Mammary epithelial cell (primary cell): ENCODE data around the gene ECM2.

Experiments
- EZH2 ChIP-seq: IDR thresholded peaks from 2 replicates; pipeline ENCODE4 v1.6.1; 2012; ENCODE audit warnings: low read length, inconsistent platforms, borderline replicate concordance
- TF ChIP-seq, protein P1 (sequence below), 2 donors: IDR thresholded peaks in 1 of 2; conservative IDR thresholded peaks in 1 of 2; 2 replicates each; pipeline ENCODE4 v1.5.1; 2011 to 2012; ENCODE audit warnings: inconsistent platforms in 2 of 2, low read length in 2 of 2, mild to moderate bottlenecking in 2 of 2, control low read depth in 1 of 2, low read depth in 1 of 2; ENCODE audit not compliant: insufficient read depth in 1 of 2; ENCODE audit errors: extremely low read depth in 1 of 2

DNA sequence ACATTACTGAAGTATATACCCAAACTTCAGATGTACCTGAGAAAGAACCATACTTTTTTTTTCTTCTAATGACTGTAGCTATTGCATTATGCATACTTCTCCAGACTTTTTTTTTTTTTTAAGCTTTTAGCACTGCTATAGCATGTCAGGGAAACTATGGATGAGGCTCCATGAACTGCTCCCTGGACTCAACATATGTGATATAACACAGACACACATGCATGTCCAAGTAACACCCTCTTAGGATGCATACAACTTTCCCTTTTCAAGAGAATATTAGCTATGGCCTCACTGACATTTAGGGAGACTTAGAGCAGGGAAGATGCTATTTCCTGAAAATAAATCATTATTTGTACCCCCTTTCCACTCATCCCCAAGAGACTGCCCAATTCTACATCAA is 53.0 kb downstream of the ECM2 start:
- TF ChIP-seq, protein P1, sequence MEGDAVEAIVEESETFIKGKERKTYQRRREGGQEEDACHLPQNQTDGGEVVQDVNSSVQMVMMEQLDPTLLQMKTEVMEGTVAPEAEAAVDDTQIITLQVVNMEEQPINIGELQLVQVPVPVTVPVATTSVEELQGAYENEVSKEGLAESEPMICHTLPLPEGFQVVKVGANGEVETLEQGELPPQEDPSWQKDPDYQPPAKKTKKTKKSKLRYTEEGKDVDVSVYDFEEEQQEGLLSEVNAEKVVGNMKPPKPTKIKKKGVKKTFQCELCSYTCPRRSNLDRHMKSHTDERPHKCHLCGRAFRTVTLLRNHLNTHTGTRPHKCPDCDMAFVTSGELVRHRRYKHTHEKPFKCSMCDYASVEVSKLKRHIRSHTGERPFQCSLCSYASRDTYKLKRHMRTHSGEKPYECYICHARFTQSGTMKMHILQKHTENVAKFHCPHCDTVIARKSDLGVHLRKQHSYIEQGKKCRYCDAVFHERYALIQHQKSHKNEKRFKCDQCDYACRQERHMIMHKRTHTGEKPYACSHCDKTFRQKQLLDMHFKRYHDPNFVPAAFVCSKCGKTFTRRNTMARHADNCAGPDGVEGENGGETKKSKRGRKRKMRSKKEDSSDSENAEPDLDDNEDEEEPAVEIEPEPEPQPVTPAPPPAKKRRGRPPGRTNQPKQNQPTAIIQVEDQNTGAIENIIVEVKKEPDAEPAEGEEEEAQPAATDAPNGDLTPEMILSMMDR (conservative IDR thresholded peaks at IDR 0.05 in 1 of 2, IDR thresholded peaks at IDR 0.05 in 1 of 2; ENCODE audit: extremely low read depth in 1 of 2, insufficient read depth in 1 of 2, low read depth in 1 of 2, low read length in 2 of 2) = no peak
- TF ChIP-seq EZH2 = no peak
